Keratinocyte (primary cell): Measurements from ENCODE around the gene RPS6KA5. TPM values are rescaled to one million over a fixed set of nuclear protein-coding genes. Genes with fewer than 3 reads are reported as not detected.

ENCODE experiments used
- DNase-seq: peaks from one replicate; pipeline ENCODE4 v3.0.0-alpha.2; 2011; ENCODE audit warnings: low read depth, missing footprints, low spot score
- FAIRE-seq: peaks from 2 replicates; lab custom pipeline; 2011; peaks lifted over from hg19 to GRCh38; lab: Jason Lieb, UNC
- H2AFZ ChIP-seq: 2 replicates; pipeline ENCODE4 v1.6.0; 2012; ENCODE audit warnings: low read length, control low read depth, inconsistent platforms; ENCODE audit not compliant: control insufficient read depth
- H3K27ac ChIP-seq: 2 replicates; pipeline ENCODE4 v1.5.1; 2011; ENCODE audit warnings: low read length; ENCODE audit not compliant: control insufficient read depth, insufficient read depth
- H3K27me3 ChIP-seq: 3 replicates; pipeline ENCODE4 v1.6.0; 2011; ENCODE audit warnings: low read length; ENCODE audit not compliant: control insufficient read depth, insufficient read depth; ENCODE audit errors: extremely low read depth
- H3K36me3 ChIP-seq, 2 experiments: 2 replicates in 1 of 2; 3 replicates in 1 of 2; pipeline ENCODE4 v1.5.1; 2011; ENCODE audit warnings: low read length in 2 of 2, mild to moderate bottlenecking in 1 of 2; ENCODE audit not compliant: control insufficient read depth in 2 of 2, insufficient read depth in 2 of 2; ENCODE audit errors: extremely low read depth in 1 of 2
- H3K4me1 ChIP-seq: 3 replicates; pipeline ENCODE4 v1.5.1; 2011; ENCODE audit warnings: low read length; ENCODE audit not compliant: control insufficient read depth, insufficient read depth; ENCODE audit errors: extremely low read depth
- H3K4me2 ChIP-seq: 3 replicates; pipeline ENCODE4 v1.6.0; 2011; ENCODE audit warnings: low read depth, low read length; ENCODE audit not compliant: control insufficient read depth, insufficient read depth; ENCODE audit errors: extremely low read depth
- H3K4me3 ChIP-seq, 3 experiments: fragments of 200-600 bp in 1 of 3; sonication (generic) in 1 of 3; 2 replicates in 2 of 3; 3 replicates in 1 of 3; pipeline ENCODE4 v1.5.1; 2011 to 2016; ENCODE audit warnings: low read length in 3 of 3, mild to moderate bottlenecking in 3 of 3, control low read depth in 2 of 3, inconsistent platforms in 1 of 3, low read depth in 1 of 3, mixed read lengths in 1 of 3, mixed run types in 1 of 3, moderate library complexity in 1 of 3; ENCODE audit not compliant: control insufficient read depth in 2 of 3, insufficient read depth in 2 of 3; ENCODE audit errors: extremely low read depth in 1 of 3
- H3K79me2 ChIP-seq: 2 replicates; pipeline ENCODE4 v1.6.0; 2012; ENCODE audit warnings: low read length; ENCODE audit not compliant: control insufficient read depth, insufficient read depth
- H3K9ac ChIP-seq: 3 replicates; pipeline ENCODE4 v1.6.0; 2011; ENCODE audit warnings: low read length; ENCODE audit not compliant: control insufficient read depth, insufficient read depth; ENCODE audit errors: extremely low read depth
- H3K9me1 ChIP-seq: 3 replicates; pipeline ENCODE4 v1.6.0; 2011; ENCODE audit warnings: low read length; ENCODE audit not compliant: control insufficient read depth, insufficient read depth; ENCODE audit errors: extremely low read depth
- H3K9me3 ChIP-seq: 2 replicates; pipeline ENCODE4 v1.5.1; 2012; ENCODE audit warnings: low read depth, low read length; ENCODE audit not compliant: control insufficient read depth
- H4K20me1 ChIP-seq: 3 replicates; pipeline ENCODE4 v1.6.0; 2011; ENCODE audit warnings: low read length; ENCODE audit not compliant: control insufficient read depth, insufficient read depth; ENCODE audit errors: extremely low read depth
- EZH2 ChIP-seq: IDR thresholded peaks from one replicate; pipeline ENCODE4 v1.6.1; 2012; ENCODE audit warnings: inconsistent platforms, mild to moderate bottlenecking, low read length, moderate library complexity
- dilution Hi-C: fragments of 300-500 bp; cut with MboI; formaldehyde crosslinking; loops from one replicate; pipeline ENCODE4 v1.7.0; 2020; ENCODE audit warnings: low sequenced_read_pairs; ENCODE audit not compliant: extremely low pct_ligation_motif_present
- polyA plus RNA-seq, 5 experiments: library from polyadenylated mRNA; depleted of rRNA in 3 of 5; stranded (reverse) in 3 of 5; stranded (forward) in 1 of 5; unstranded in 1 of 5; fragments of >200 nt; gene quantifications; 1 replicate in 1 of 5; 2 replicates in 3 of 5; 3 replicates in 1 of 5; pipeline versions ENCODE4 v1.2.1 to v1.2.3, GENCODE V29; 2011 to 2012; ENCODE audit warnings: missing spikeins in 2 of 5, low read depth in 1 of 5, low replicate concordance in 1 of 5
- TF ChIP-seq, protein P1 (sequence below), 3 experiments: IDR thresholded peaks in 1 of 3; conservative IDR thresholded peaks in 1 of 3; optimal IDR thresholded peaks in 1 of 3; 2 replicates in 2 of 3; 3 replicates in 1 of 3; pipeline versions ENCODE3 to v1.5.1; 2011; ENCODE audit warnings: low read length in 3 of 3, mild to moderate bottlenecking in 3 of 3, moderate library complexity in 2 of 3, control low read depth in 1 of 3, inconsistent platforms in 1 of 3; ENCODE audit not compliant: insufficient read depth in 2 of 3; ENCODE audit errors: extremely low read depth in 1 of 3

RPS6KA5 gene
- polyA plus RNA-seq, 1 donor (not counting 4 experiments of a cell fraction or from before 2014, with no cell fraction given), result 2.9 TPM

DNA sequence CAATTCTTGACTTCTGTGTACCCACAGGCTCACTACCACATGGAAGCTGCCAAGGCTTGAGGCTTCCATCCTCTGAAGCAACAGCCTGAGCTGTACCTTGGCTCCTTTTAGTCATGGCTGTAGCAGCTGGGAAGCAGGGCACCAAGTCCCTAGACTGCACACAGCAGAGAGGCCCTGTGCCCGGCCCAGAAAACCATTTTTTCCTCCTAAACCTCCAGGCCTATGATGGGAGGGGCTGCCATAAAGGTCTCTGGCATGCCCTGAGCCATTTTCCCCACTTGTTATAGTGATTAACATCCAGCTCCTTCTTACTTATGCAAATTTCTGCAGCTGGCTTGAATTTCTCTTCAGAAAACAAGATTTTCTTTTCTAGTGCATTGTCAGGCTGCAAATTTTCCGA is 121.8 kb downstream of the RPS6KA5 start:
- dilution Hi-C loops, result no loop called here
- no peak for TF ChIP-seq EZH2
- TF ChIP-seq, protein P1, sequence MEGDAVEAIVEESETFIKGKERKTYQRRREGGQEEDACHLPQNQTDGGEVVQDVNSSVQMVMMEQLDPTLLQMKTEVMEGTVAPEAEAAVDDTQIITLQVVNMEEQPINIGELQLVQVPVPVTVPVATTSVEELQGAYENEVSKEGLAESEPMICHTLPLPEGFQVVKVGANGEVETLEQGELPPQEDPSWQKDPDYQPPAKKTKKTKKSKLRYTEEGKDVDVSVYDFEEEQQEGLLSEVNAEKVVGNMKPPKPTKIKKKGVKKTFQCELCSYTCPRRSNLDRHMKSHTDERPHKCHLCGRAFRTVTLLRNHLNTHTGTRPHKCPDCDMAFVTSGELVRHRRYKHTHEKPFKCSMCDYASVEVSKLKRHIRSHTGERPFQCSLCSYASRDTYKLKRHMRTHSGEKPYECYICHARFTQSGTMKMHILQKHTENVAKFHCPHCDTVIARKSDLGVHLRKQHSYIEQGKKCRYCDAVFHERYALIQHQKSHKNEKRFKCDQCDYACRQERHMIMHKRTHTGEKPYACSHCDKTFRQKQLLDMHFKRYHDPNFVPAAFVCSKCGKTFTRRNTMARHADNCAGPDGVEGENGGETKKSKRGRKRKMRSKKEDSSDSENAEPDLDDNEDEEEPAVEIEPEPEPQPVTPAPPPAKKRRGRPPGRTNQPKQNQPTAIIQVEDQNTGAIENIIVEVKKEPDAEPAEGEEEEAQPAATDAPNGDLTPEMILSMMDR (optimal IDR thresholded peaks at IDR 0.05 in 1 of 3, IDR thresholded peaks at IDR 0.05 in 1 of 3, conservative IDR thresholded peaks at IDR 0.05 in 1 of 3; ENCODE audit: extremely low read depth in 1 of 3, insufficient read depth in 2 of 3, low read length in 3 of 3), result no peak

DNA sequence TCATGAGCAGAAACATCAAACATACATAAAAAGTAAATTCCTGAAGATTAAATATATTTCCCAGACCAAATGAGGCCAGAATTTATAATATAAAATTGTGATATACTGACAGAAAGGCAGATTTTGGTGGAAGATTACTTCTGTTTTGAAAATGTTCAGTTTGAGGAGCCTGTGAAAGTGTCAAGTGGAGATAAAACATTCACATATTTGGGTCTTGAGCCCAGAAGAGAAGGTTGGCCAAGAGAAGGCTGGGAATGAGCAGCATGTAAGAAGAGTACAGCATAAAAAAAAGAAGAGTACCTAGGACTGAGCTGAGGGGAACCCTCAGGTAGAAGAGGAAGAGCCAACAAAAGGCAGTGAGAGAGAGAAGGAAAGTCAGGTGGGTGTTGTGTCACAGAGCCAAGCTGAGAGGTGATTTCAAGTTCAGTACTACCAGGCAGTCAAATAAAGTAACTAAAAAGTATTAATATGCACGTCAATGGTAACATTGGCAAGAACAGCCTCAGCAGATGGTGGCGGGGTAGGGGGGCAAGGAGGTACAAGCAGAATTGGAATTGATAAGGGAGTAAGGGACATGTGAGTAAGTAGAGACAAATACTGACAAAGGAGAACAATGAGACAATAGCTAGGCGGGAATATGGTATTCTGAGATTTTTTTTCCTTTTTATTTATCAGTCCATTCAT is 123.5 kb downstream of the RPS6KA5 start:
- Histone ChIP-seq H4K20me1 (no peaks in the 10 kb centered on the region), H3K36me3 (no peaks in the 10 kb centered on the region), H3K4me1 (no peaks in the 10 kb centered on the region), H3K9me3 (no peaks in the 10 kb centered on the region), H3K27ac (no peak overlapping the region), H2AFZ (no peak overlapping the region), H3K79me2 (no peaks in the 10 kb centered on the region), H3K4me3 (no peak overlapping the region), H3K4me2 (no peak overlapping the region), H3K9ac (no peak overlapping the region), H3K27me3 (no peaks in the 10 kb centered on the region), H3K9me1 (no peaks in the 10 kb centered on the region)
- dilution Hi-C loops, result no loop called here
- TF ChIP-seq, protein P1 (optimal IDR thresholded peaks at IDR 0.05 in 1 of 3, IDR thresholded peaks at IDR 0.05 in 1 of 3, conservative IDR thresholded peaks at IDR 0.05 in 1 of 3; ENCODE audit: extremely low read depth in 1 of 3, insufficient read depth in 2 of 3, low read length in 3 of 3), result no peak
- TF ChIP-seq EZH2, result no peak
- FAIRE-seq, result no peak
- no peak for DNase-seq

More for the DNA sequence above, 121.8 kb downstream of the RPS6KA5 start:
- Histone ChIP-seq H3K9me1 (no peaks in the 10 kb centered on the region), H3K4me2 (no peak overlapping the region), H2AFZ (no peak overlapping the region), H3K36me3 (no peaks in the 10 kb centered on the region), H3K79me2 (no peaks in the 10 kb centered on the region), H3K9me3 (no peaks in the 10 kb centered on the region), H3K27me3 (no peaks in the 10 kb centered on the region), H3K27ac (no peak overlapping the region), H3K4me3 (no peak overlapping the region), H3K9ac (no peak overlapping the region), H4K20me1 (no peaks in the 10 kb centered on the region), H3K4me1 (no peaks in the 10 kb centered on the region)
- FAIRE-seq (no peak), DNase-seq (no peak)
